GM10847 (cell line): ENCODE results near the gene CCDC3.

Source experiments
- POLR2A ChIP-seq: IDR thresholded peaks from 2 replicates; pipeline ENCODE4 v1.6.1; 2011; ENCODE audit not compliant: insufficient read length; ENCODE audit errors: extremely low read depth

The CCDC3 gene

DNA sequence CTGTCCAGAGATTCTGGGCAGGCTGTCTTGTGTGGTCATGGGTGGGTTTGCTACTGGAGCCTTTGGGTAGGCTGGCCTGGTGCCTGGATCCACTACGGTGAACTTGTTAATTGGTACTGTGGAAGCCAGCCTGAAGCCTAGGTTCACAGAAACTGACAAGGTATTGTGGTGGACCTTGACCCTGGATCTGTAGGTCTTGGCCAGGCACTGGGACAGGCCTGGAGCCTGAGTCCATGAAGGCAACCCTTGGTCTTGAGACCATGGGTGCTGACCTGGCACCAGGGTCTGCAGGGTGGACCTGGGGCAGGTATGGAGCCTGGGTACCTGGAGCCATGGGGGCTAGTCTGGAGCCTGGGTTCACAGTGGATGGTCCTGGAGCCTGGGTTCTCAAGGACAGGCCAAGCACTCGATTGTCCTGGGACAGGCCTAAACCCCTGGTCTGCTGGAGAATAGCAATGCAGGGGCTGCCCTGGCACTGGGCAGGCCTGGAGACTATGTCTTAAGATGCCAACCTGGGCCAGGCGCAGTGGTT is 85.8 kb downstream of the CCDC3 start:
- TF ChIP-seq POLR2A: no peak

DNA sequence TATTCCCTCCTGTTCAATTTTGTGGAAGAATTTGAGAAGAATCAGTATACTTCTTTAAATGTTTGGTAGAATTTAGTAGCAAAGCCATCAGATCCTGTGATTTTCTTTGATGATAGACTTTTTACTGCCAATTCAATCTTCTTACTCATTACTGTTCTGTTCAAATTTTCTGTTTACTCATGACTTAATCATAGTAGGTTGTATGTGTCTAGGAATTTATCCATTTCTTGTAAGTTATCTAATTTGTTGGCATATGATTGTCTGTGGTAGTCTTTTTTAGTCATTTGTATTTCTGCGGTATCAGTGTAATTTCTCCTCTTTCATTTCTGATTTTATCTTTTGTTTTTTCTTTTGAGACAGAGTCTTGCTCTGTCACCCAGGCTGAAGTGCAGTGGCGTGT is 87.4 kb downstream of the CCDC3 start:
- TF ChIP-seq POLR2A: no peak

DNA sequence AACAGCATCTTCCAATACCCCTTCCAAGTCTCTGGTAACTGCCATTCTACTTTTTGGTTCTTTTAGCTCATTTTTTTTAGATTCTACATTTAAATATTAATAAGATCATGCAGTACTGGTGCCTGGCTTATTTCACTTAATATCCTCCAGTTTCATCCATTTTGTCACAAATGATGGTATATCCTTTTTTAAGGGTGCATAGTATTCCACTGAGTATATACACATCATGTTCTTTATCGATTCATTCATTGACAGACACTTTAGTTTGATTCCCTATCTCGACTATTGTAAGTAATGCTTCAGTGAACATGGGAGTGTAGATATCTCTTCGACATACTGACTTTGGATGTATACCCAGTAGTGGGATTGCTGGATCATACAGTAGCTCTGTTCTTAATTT is 89.7 kb downstream of the CCDC3 start:
- TF ChIP-seq POLR2A: no peak

DNA sequence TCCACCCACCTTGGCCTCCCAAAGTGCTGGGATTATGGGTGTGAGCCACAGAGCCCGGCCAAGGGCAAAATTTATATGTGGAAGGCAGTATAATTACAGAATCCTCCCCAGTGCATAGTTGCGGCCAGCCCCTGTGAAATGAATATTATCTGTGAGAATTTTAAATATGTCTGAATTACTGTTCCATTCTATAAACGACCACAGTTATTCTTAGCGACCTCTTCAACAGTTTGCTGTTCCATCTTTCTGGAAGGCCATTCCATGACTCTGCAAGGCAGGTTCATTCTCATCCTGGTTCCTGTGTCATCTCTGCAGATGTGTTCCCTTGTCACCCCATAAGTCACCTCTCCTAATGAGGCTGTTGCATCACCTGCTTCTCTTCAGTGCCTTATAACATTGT is 90.7 kb downstream of the CCDC3 start:
- TF ChIP-seq POLR2A: no peak

DNA sequence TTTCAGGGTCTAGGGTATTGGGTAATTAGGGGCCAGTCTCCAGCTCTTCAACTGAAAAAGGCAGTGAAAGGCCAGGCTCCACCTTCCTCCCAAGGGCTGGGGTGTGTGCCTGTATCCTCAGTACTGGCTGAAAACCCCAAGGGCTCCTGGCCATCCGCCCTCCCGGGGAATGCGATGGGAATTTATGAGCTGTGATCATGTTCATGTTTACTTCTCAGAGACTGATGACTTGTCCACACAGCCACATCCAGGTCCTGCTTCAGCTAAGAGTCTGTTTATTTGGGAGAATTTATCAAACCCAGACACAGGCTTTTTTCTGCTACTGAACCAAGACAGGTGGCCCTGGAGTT is 91.7 kb downstream of the CCDC3 start:
- no peak for TF ChIP-seq POLR2A

DNA sequence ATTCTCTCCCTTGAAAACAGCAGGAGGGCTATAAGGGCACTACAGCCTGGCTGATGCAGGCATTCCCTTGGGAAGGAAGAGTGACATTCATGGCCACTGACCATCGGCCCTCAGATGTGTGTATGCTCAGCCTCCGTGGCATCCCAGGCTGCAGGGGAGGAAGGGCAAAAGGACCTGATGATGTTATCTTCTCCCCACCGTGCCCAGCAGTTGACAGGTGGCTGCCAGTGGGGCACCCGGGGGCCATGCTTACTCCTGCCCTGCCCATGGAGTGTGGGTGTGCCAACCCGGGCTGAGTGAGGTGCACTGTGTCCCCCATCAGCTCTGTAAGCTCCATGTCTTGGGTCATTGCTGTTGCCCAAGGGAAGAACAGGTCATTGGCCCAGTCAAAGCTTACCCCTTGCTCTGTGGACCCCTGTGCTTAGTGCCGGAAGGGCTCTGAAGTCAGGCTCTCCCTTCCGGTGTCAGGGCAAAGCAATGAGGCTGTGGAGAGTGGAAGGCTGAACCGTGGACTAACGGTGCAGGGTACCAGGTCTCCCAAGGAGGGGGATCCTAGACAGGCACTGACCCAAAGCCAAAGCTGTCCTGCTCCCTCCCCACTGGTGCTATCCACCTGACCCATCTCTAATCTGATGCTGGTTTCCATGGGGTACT is 92.2 kb downstream of the CCDC3 start:
- no peak for TF ChIP-seq POLR2A

DNA sequence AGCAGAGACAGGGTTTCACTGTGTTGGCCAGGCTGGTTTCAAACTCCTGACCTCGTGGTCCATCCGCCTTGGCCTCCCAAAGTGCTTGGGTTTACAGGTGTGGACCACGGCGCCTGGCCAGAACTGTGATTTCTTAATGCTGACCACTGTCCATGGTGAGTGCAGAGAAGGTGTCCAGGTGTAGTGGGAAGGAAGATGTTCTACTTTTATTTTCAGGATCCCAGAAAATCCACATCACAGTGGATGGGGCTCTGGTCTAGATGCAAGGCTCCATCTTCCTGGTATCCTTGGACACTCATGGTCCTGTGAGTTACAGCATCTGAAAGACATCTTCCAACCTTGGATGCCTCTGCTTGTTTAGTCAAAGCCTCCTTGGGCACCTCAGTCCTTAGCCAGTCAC is 92.7 kb downstream of the CCDC3 start:
- no peak for TF ChIP-seq POLR2A

DNA sequence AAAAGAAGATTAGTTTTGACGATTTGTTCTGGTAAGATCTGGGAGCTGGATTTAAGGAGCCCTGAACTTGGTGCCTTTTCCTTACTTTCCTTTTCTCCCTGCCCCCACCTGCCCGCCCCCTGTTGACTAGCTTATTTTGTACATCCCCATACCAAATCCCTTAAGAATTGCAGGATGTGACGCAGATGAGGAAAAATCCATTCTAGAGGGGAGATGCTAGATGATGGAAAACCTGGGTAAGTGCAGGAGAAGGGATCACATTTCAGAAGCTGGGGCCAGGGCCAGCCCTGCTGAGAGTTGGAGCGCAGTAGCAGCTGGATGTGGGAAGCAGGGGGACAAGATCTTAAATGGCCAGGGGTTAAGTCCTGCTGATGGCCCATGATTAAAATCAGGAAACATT is 93.9 kb downstream of the CCDC3 start:
- TF ChIP-seq POLR2A: no peak

DNA sequence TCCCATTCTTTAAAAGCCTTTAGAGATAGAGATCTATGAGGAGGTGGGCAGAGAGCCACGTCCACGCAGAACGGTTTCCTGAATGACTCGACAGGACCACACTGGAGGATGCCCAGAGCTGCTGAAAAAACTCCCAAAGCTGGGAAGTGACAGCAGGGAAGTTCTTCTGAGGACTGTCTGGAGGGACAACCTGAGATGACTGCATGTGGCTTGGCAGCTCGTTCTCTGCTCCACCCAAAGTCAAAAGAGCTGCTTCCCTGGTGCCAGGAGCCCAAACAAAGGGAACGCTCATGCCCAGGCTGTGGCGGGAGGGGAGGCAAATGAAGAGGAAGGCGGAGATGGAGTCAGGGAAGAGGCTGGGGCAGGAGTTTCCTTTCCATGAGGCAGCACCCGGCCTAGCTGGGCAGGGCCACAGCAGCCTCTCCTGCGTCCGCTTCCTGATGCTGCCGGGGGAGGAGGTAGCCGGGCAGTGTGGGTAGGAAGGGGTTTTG is 95.4 kb downstream of the CCDC3 start:
- no peak for TF ChIP-seq POLR2A

DNA sequence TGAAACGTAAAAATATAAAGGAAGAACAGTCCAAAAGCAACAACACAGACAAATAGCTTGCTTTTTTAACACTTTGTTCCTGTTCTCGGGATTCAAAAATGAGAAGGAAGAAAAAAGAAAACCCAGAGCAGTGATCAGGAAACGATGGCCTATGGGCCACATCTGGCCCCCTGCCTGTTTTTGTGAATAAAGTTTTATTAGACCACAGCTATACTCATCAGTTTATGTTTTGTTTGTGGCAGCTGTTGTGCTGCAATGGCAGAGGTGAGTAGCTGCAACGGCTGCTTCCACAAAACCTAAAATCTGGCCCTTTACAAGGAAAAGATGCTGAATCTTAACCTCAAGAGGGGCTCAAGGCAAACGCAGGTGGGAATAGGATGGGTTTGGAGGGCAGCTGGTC is 96.4 kb downstream of the CCDC3 start:
- no peak for TF ChIP-seq POLR2A

DNA sequence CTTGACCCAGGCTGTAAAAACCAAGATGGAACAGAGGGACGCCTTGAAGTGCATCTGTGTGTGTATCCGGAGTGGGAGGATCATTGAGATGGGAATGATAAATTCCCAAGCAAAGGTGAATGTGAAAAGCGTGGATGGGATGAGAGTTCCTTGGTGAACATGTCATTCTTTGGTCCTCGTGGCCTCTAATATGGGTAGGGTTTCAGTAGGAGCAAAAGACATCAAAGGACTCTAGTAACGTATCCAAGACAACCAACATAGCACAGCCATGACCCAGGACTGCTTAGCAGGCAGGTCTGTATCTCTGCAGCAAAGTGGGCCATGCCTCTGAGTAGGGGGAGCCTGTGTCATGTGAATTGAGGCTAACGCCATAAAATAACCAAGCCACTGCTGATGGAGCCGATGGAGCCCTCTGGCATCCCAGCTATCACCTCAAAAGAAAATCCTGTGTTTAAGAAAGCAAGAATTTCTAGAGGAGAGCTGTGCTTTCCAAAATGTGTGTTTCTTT is 98.6 kb downstream of the CCDC3 start:
- no peak for TF ChIP-seq POLR2A

DNA sequence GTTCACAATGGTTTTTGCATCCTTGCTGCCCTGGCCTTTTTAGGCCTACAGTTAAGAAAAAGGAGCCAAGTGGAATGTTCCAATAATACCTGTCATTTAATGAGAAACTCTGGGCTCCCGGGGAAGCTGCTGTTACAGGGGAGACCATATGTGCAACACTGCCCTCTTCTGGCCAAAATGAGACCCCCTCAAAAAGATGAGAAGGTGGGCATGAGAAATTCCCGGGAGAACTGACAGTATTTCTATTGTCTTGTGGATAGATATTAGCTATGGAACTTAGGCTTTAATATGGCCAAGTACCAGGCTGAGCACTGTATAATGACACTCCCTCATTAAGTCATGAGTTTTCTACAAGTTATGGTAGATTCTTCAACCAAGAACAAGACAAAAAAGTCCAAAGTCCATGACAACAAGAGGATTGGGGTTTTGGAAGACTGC is 99.4 kb downstream of the CCDC3 start:
- TF ChIP-seq POLR2A: no peak

DNA sequence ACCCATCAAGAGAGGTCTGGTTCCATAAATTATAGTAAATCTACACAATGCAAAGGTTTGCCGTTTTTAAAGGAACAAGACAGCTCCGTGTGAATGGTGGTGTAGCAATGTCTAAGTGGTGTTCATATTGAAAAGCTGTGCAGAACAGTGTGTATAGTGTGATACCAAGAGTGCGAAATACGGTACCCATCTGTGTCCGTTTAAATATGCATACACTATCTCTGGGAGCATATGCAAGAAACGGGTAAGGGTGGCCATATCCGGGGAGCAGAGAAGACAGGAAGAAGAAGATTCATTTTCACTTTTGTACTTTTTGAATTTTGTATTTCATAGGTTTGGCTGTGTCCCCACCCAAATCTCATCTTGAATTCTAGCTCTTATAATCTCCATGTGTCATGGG is 102.0 kb downstream of the CCDC3 start:
- no peak for TF ChIP-seq POLR2A

DNA sequence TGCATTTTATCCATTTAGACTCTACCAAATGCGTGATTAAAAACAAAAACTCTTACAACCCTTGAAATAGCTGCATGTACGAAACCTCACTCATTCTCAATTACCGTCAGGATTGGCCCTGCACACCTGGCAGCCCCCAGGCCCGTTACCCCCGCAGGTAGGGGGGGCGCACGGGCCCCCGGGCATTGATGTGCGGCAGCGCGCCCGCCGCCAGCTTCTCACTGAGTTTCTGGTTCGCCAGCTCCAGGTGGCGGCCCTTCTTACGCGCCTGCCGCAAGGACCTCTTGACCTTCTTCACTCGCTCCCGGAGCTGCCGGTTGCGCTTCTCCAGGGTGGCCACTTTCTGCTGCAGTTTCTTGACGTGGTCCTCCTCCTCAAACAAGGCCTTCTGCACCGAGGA is 103.2 kb downstream of the CCDC3 start:
- no peak for TF ChIP-seq POLR2A

DNA sequence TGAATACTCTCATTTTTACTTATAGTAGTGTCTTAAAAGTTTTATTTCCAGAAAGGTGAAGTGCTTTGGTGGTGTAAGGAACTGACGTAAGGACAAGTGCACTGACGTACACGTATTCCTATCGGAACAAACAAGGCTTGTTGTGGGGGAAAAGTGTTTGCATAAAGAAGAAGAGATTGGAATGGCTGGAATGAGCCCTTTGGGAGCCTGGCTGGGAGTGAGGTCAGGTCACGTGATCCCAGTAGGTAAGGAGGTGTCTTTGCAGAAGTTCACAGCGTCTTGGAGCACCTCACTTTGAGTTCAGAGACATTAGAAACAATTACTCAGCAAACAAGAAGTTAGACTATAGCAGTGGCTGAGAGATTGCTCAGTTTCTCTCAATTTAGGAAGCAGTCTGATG is 104.2 kb downstream of the CCDC3 start:
- no peak for TF ChIP-seq POLR2A

DNA sequence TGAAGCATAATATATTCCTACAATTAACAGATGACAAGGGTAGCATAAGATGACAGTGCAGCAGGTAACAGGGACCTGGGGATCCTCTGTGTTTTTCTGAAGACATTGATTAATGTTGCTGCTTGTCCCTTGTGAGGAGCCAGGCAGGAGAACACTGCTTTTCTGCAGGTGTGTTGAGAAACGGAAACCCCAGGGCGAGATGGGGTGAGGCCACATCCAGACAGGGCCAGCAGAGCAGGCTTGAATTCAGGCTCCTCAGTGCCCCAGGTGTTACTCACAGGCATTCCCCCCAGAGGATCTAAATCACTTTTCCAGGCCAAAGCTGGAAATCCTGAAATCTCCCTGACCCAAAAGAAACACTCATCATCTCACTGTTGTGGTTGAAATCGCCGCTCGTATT is 105.3 kb downstream of the CCDC3 start:
- no peak for TF ChIP-seq POLR2A

DNA sequence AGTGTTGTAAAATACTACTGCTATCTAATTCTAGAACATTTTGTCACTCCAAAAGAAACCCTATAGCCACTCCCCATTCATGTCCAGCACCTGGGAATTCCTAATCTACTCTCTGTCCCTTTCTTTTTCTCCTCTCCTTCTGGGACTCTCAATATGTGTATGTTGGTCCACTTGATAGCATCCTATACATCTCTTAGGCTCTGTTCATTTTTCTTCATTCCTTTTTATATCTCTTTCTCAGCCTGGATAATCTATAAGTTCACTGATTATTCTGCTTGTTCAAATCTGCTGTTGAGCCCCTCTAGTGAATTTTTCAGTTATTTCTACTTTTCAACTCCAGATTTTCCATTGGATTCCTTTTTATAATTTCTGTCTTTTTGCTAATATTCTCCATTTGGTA is 108.6 kb downstream of the CCDC3 start:
- no peak for TF ChIP-seq POLR2A
